SH-SY5Y (cell line): ENCODE data around the gene FAM167B.

Source experiments
- GATA2 ChIP-seq: IDR thresholded peaks from 2 replicates; pipeline ENCODE4 v1.6.1; 2011; ENCODE audit warnings: mild to moderate bottlenecking, low read depth, low read length
- GATA3 ChIP-seq: IDR thresholded peaks from 2 replicates; pipeline ENCODE4 v1.6.1; 2011; ENCODE audit warnings: low read depth, mild to moderate bottlenecking, low read length, moderate library complexity

The FAM167B gene

GRCh38 chr1:32215629-32216480 is 31.2 kb upstream of the FAM167B start:
- TF ChIP-seq GATA3 (no peak), GATA2 (no peak)

GRCh38 chr1:32216566-32216965 is 30.5 kb upstream of the FAM167B start:
- TF ChIP-seq GATA3 (no peak), GATA2 (no peak)

GRCh38 chr1:32219022-32219421 is 28.0 kb upstream of the FAM167B start:
- TF ChIP-seq GATA3 (no peak), GATA2 (no peak)

DNA sequence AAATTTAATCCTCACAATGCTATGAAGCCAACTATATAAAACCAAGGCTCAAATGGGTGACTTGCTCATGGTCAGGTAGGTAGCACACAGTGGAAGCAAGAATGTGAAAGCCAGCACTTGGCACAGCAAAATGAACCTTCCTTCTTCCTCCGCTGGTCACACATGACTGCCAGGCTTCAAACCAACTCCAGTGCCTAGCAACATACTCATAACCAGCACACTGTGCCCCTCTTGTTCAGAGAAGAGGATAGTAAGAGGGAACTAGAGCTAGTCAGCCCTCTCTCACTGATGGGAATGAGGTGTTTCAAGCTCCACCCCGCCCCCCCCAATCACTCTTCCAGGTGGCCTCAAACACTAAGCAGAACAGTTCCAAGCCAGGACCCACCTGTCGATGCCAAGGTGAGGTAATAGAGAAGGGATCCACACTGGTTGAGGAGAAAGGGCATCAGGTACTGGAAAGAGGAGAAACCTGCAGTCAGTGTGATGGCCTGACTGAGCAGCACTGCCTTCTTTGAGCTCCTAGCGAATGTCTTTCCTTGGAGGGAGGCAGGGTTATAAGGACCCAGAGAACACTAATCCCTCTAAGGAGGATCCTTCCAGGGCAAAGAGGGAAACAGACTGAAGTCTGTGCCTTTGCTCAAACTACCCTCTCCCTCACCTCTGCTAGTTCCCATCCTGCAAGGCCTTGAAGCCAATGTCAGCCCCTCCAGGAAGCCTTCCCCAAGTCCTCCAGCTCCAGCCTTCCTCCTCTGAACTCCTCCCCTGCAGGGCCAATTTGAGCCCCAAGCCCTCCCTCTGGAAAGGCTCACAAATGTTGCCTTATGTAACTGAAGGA is 26.1 kb upstream of the FAM167B start:
- TF ChIP-seq GATA3 (no peak), GATA2 (no peak)

- TF ChIP-seq GATA3 = no peak
- TF ChIP-seq GATA2 = no peak
These were observed 25.4 kb upstream of the FAM167B start for GRCh38 chr1:32221581-32221979.

DNA sequence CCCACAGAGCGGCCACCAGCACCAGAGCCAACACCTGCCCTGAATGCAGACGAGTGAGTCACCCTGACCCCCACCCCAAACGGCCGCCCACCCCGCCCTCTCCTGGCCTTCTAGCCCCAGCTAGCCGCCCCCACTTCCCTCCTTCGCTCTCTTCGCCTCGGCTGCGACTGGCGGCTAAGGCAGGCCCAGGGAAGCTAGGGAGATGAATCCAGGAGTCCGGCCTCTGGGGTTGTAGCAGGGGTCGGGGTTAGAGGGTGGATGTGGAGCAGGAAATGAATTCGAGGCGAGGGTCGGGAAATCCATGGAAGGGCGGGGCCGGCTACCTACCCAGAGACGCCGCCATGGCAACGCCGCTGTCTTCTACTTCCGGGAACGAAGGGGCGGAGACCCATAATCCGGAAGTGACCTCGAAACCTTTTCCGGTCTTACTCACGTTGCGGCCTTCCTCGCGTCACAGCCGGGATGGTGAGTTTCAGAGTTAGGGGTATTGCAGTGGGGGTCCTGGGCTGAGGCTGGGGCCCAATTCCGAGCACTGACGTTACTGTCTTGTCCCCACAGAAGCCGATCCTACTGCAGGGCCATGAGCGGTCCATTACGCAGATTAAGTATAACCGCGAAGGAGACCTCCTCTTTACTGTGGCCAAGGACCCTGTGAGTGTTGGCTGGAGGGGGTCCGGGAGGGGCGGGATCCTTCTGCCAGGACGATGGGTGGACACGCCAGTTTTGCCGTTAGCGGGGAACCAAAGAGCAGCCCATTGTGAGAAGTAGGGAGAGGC is 24.9 kb upstream of the FAM167B start, which contains the start of the genes EIF3I and TMEM234:
EIF3I (plus strand) TSS at position 428 of the 776 bp plus-strand sequence; CDS start at position 463, 35 bp downstream.
TMEM234 (minus strand) TSS at position 374 of the 776 bp plus-strand sequence; CDS start at position 343, 31 bp downstream.
- TF ChIP-seq GATA3 = no peak
- TF ChIP-seq GATA2 = no peak

- TF ChIP-seq GATA3 (no peak), GATA2 (no peak)
These were observed 23.3 kb upstream of the FAM167B start for GRCh38 chr1:32223683-32224082.

DNA sequence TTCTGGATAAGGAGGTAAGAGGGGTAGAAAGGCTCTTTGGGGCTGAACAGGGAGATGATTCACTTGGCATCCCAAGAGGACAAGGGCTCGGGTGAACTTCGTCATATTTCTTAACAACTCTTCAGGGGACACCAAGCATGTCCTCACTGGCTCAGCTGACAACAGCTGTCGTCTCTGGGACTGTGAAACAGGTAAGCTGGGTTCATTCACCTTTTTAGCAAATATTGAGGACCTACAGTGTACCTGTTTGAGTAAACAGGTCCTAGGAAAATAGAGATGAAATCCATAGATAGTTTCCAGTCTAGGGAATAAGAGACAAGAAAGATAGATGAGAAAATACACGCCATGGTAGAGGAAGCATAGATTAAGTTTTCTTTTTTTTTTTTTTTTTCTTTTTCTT is 22.7 kb upstream of the FAM167B start:
- TF ChIP-seq GATA2 = no peak
- no peak for TF ChIP-seq GATA3

DNA sequence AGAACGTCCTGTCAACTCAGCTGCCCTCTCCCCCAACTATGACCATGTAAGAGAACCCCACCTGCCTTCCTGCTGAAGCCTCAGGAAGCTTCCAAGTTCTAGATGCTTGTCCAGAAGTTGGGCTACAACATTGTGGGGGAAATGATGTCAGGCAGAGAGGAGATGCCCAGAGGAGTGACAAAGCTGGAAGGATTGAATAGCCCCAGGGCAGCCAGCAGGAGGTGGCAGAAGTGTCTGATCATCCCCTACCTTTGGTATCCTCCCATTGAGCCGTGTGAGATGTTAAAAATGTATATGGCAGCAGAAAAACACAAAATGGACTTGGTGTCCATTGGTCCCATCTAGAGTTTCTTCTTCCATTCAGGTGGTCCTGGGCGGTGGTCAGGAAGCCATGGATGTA is 18.3 kb upstream of the FAM167B start:
- TF ChIP-seq GATA3 (no peak), GATA2 (no peak)

GRCh38 chr1:32231843-32232432 is 15.1 kb upstream of the FAM167B start:
- no peak for TF ChIP-seq GATA2
- TF ChIP-seq GATA3 = no peak

DNA sequence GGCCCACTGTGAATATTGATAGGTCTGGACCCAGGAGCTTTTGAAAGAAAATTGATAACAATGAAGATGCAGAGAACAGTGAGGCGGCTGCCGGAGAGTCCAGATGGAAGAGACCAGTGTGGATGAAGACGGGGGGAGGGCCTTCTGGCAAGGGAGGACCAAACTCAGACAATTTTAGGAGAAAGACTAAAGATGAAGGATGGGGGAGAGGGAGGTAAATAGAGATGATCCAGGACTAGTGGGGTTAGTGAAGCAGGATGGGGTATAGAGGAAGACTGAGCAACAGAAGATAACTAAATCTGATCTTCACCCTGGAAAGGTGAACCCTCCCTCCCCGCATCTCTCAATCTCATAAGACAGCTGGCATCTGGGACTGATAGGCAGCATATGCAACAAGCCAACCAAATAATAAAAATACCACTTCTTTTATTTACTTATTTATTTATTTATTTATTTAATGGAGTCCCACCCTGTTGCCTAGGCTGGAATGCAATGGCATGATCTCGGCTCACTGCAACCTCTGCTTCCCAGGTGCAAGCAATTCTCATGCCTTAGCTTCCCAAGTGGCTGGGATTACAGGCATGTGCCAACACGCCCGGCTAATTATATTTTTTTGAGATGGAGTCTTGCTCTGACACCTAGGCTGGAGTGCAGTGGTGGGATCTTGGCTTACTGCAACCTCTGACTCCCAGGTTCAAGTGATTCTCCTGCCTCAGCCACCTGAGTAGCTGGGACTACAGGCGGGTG is 14.3 kb upstream of the FAM167B start:
- TF ChIP-seq GATA3 = no peak

DNA sequence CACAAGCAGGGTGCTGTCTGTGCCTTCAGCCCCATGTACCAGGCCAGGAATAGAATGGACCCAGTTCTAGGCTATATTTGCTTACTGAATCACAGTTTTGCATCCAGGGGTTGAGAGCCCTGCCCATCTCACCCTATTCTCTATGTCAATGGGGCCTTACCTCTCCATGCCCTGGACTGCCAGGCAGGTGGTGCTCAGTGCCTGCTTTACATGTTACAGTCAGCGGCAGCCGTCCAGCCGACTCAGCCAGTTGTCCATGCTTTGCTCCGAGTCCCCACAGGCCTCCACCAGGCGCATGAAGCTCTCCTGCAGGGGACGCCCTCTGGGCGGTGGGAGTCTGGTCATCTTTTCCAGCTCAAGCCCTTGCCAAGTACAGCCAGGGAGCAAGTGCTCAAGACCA is 12.2 kb upstream of the FAM167B start:
- no peak for TF ChIP-seq GATA2
- no peak for TF ChIP-seq GATA3

- TF ChIP-seq GATA3 (no peak), GATA2 (no peak)
These were observed 7.7 kb upstream of the FAM167B start for GRCh38 chr1:32239337-32239736.

DNA sequence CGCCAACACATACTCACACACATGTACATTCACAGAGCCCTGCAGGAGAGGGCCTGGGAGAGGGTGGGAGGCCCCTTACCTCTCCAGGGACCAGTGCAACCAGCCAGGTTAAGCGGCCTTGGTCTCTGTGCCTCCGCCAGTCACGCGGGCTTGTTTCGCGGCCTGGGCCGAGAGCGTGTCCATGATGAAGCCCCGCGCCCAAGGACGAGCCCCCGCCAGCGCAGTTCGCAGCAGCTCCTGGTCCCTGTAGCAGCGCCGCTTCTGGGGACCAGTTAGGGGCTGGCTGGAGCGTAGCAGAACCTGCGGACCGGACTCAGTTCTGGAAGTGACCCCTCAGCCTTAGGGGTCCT is 7.3 kb upstream of the FAM167B start:
- TF ChIP-seq GATA3 (no peak), GATA2 (no peak)
